Gastrocnemius medialis (tissue), 4 donors: Measurements from ENCODE around the gene AMACR. TPM values are rescaled to one million over a fixed set of nuclear protein-coding genes. Genes with fewer than 3 reads are reported as not detected.

Experiments
- ATAC-seq, 2 donors: fragments of 150-250 bp; one replicate each; pipeline ENCODE4 v1.9.1; 2016
- DNase-seq, 2 donors: peaks; one replicate each; pipeline ENCODE4 v3.0.0-alpha.2; 2019
- H3K27ac ChIP-seq, 4 donors: fragments of 200-600 bp; sonication (generic); 1 replicate in 1 of 4; 2 replicates in 3 of 4; pipeline ENCODE4 v1.5.1; 2016 to 2018; ENCODE audit warnings: mild to moderate bottlenecking in 2 of 4, moderate library complexity in 1 of 4
- H3K27me3 ChIP-seq, 3 donors: fragments of 200-600 bp; sonication (generic) in 2 of 3; 1 replicate in 1 of 3; 2 replicates in 2 of 3; pipeline versions ENCODE4 v1.5.1 to v1.6.0; 2016 to 2019; ENCODE audit warnings: mild to moderate bottlenecking in 1 of 3, moderate library complexity in 1 of 3
- H3K36me3 ChIP-seq, 2 donors: fragments of 200-600 bp; sonication (generic) in 1 of 2; one replicate each; pipeline ENCODE4 v1.5.1; 2017 to 2018
- H3K4me1 ChIP-seq, 2 donors: fragments of 200-600 bp; sonication (generic) in 1 of 2; one replicate each; pipeline ENCODE4 v1.5.1; 2016 to 2017; ENCODE audit warnings: mild to moderate bottlenecking in 2 of 2
- H3K4me3 ChIP-seq, 4 donors: fragments of 200-600 bp; sonication (generic) in 3 of 4; 1 replicate in 1 of 4; 2 replicates in 3 of 4; pipeline ENCODE4 v1.5.1; 2016 to 2019; ENCODE audit warnings: mild to moderate bottlenecking in 2 of 4
- H3K9me3 ChIP-seq, 3 donors: fragments of 200-600 bp; sonication (generic) in 2 of 3; 1 replicate in 1 of 3; 2 replicates in 2 of 3; pipeline ENCODE4 v1.5.1; 2016 to 2019
- CTCF ChIP-seq, 5 experiments: fragments of 450-650 bp in 3 of 5; fragments of 200-600 bp in 2 of 5; sonication (generic) in 2 of 5; IDR thresholded peaks in 4 of 5; conservative IDR thresholded peaks in 1 of 5; 1 replicate in 4 of 5; 2 replicates in 1 of 5; pipeline ENCODE4 v1.5.1; 2016 to 2019; ENCODE audit warnings: antibody characterized with exemption in 5 of 5, mild to moderate bottlenecking in 3 of 5, moderate library complexity in 3 of 5
- POLR2A ChIP-seq, 2 donors: fragments of 450-650 bp; IDR thresholded peaks; one replicate each; pipeline ENCODE4 v1.6.1; 2017; ENCODE audit warnings: antibody characterized with exemption in 2 of 2, mild to moderate bottlenecking in 2 of 2, moderate library complexity in 2 of 2
- in situ Hi-C, 4 donors: fragments of 200-750 bp; cut with MboI; loops; one replicate each; pipeline versions ENCODE4 v1.15.0 to v1.8.0; 2017; ENCODE audit warnings: low sequenced_read_pairs in 4 of 4
- intact Hi-C: fragments of 100-400 bp; cut with DNase I; formaldehyde crosslinking; loops from one replicate; pipeline ENCODE4 v1.15.1; 2023; ENCODE audit warnings: low total_unique reads
- total RNA-seq, 4 donors: library from RNA; depleted of rRNA; stranded (reverse); fragments of >200 nt; gene quantifications; one replicate each; pipeline versions ENCODE4 v1.1.0 to v1.2.3, GENCODE V29; 2016

AMACR gene
- total RNA-seq, 4 donors from 2014 or later = 2.5 to 15.3 (median 3.1) TPM

- no peak for DNase-seq
- in situ Hi-C loops (no loop called here), intact Hi-C loops (no loop called here)
- Histone ChIP-seq H3K4me1 (peaks cover 14 to 18% of the 10 kb centered on the region in 2 donors), H3K9me3 (no peaks in the 10 kb centered on the region), H3K27ac (no peak overlapping the region), H3K27me3 (no peaks in the 10 kb centered on the region), H3K36me3 (peaks cover 0 to 8% of the 10 kb centered on the region in 2 donors), H3K4me3 (no peak overlapping the region)
- ATAC-seq = no peak
- TF ChIP-seq POLR2A (IDR thresholded peaks at IDR 0.05) = no peak
- no peak for TF ChIP-seq CTCF (IDR thresholded peaks at IDR 0.05 in 4 of 5, conservative IDR thresholded peaks at IDR 0.05 in 1 of 5)
These were observed 31.7 kb upstream of the AMACR start for GRCh38 chr5:34039398-34040157.

- ATAC-seq = no peak
- TF ChIP-seq CTCF (IDR thresholded peaks at IDR 0.05 in 4 of 5, conservative IDR thresholded peaks at IDR 0.05 in 1 of 5) = no peak
- TF ChIP-seq POLR2A (IDR thresholded peaks at IDR 0.05) = no peak
- in situ Hi-C loops (no loop called here), intact Hi-C loops (no loop called here)
- no peak overlapping the region for H3K27ac ChIP-seq
- DNase-seq = no peak
- no peaks in the 10 kb centered on the region for H3K27me3 ChIP-seq
- H3K4me1 ChIP-seq = peaks cover 11 to 17% of the 10 kb centered on the region in 2 donors
- no peak overlapping the region for H3K4me3 ChIP-seq
- peaks cover 0 to 9% of the 10 kb centered on the region in 2 donors for H3K36me3 ChIP-seq
- H3K9me3 ChIP-seq = no peaks in the 10 kb centered on the region
These were observed 31.0 kb upstream of the AMACR start for GRCh38 chr5:34038838-34039237.

- H3K27ac ChIP-seq = no peak overlapping the region
- no peaks in the 10 kb centered on the region for H3K27me3 ChIP-seq
- DNase-seq (no peak), ATAC-seq (no peak)
- H3K4me1 ChIP-seq = peaks cover 11 to 14% of the 10 kb centered on the region in 2 donors
- intact Hi-C loops = no loop called here
- no peak for TF ChIP-seq CTCF (IDR thresholded peaks at IDR 0.05 in 4 of 5, conservative IDR thresholded peaks at IDR 0.05 in 1 of 5)
- no peak for TF ChIP-seq POLR2A (IDR thresholded peaks at IDR 0.05)
- peaks cover 0 to 9% of the 10 kb centered on the region in 2 donors for H3K36me3 ChIP-seq
- no peaks in the 10 kb centered on the region for H3K9me3 ChIP-seq
- in situ Hi-C loops = no loop called here
- no peak overlapping the region for H3K4me3 ChIP-seq
These were observed 30.5 kb upstream of the AMACR start for GRCh38 chr5:34038390-34038789.

GRCh38 chr5:34037726-34038125 lies 29.9 kb upstream of the AMACR start:
- no peak for ATAC-seq
- H3K4me3 ChIP-seq = no peak overlapping the region
- no peak overlapping the region for H3K27ac ChIP-seq
- no peak for TF ChIP-seq POLR2A (IDR thresholded peaks at IDR 0.05)
- no peak for TF ChIP-seq CTCF (IDR thresholded peaks at IDR 0.05 in 4 of 5, conservative IDR thresholded peaks at IDR 0.05 in 1 of 5)
- intact Hi-C loops (no loop called here), in situ Hi-C loops (no loop called here)
- H3K36me3 ChIP-seq = peaks cover 0 to 9% of the 10 kb centered on the region in 2 donors
- H3K9me3 ChIP-seq = no peaks in the 10 kb centered on the region
- no peak for DNase-seq
- H3K4me1 ChIP-seq = peaks cover 6 to 7% of the 10 kb centered on the region in 2 donors
- H3K27me3 ChIP-seq = no peaks in the 10 kb centered on the region
